ENCODE measurements around the gene RBM12. TPM values are rescaled to one million over a fixed set of nuclear protein-coding genes. Genes with fewer than 3 reads are reported as not detected.

The RBM12 gene
- total and polyA plus RNA-seq, 2 of the 8 experiments (the other 6 are each of a cell fraction or from before 2014, with no cell fraction given), result 187 to 214 TPM

DNA sequence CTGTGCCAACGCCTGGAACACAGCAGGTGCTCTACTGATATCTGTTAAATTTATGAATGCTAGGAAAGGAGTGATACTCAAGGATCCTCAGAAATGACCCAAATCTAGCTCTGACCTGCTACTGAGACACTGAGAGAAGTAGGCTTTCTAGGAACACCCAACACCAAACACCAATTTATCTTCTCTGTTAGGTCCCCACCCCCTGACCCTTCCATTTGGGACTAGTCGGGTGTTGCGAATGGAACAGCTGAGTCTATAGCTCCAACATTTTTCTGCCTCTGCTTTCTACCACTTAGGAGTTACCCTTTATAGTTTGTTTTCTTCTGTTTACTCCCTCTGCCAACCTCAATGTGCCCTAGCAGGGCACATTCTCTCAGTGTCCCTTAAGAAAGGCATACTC, 24.0 kb downstream of the RBM12 start:
- Histone ChIP-seq H2BK12ac (ENCODE audit: low read depth, low read length) (no peak overlapping the region), H3K36me3 (ENCODE audit: control insufficient read depth in 2 of 4, insufficient read depth in 4 of 4, low read length in 3 of 4) (no peaks in the 10 kb centered on the region; a peak in 1 of 8 replicates), H3K4ac (replicated peaks; ENCODE audit: insufficient read length, low read depth, low read length) (no peak overlapping the region), H2BK120ac (replicated peaks; ENCODE audit: low read depth, low read length) (no peak overlapping the region), H3K27ac (ENCODE audit: low read depth, low read length) (no peak overlapping the region), H3K56ac (replicated peaks; ENCODE audit: insufficient read length, low read depth, low read length) (no peak overlapping the region), H4K20me1 (replicated peaks in 1 of 2; ENCODE audit: control insufficient read depth in 1 of 2, insufficient read depth in 2 of 2, low read length in 2 of 2) (peaks cover 18 to 44% of the 10 kb centered on the region in 2 experiments), H4K91ac (replicated peaks; ENCODE audit: insufficient read length, low read length) (no peak overlapping the region), H3K23me2 (ENCODE audit: low read depth, low read length) (0 out of 2 replicates have a peak, but pooled peaks cover 2% of the 10 kb centered on the region), H3K4me1 (replicated peaks in 1 of 4; ENCODE audit: control insufficient read depth in 3 of 4, insufficient read depth in 4 of 4, low read length in 3 of 4) (peaks cover 0 to 9% (median 2%) of the 10 kb centered on the region in 4 experiments; a peak in 4 of 7 replicates), H3K27me3 (replicated peaks in 1 of 4; ENCODE audit: control insufficient read depth in 3 of 4, extremely low read depth in 1 of 4, insufficient read depth in 3 of 4, low read length in 3 of 4) (no peaks in the 10 kb centered on the region), H2AK5ac (ENCODE audit: low read depth, low read length) (no peak overlapping the region), H2BK20ac (ENCODE audit: low read length) (no peak overlapping the region), H4K8ac (ENCODE audit: extremely low read depth, insufficient read depth, low read length) (no peak overlapping the region), H3K14ac (ENCODE audit: insufficient read length) (no peak overlapping the region), H3K23ac (ENCODE audit: insufficient read length) (no peak overlapping the region), H3K18ac (ENCODE audit: extremely low read depth, low read length) (no peak overlapping the region), H3K79me2 (ENCODE audit: control insufficient read depth in 1 of 2, insufficient read depth in 2 of 2, low read length in 2 of 2) (peaks cover 2 to 97% of the 10 kb centered on the region in 2 experiments; a peak in 3 of 4 replicates), H2BK5ac (ENCODE audit: low read depth, low read length) (no peak overlapping the region), H2AFZ (ENCODE audit: low read length) (no peak overlapping the region), H3K4me2 (ENCODE audit: insufficient read depth in 1 of 2, low read depth in 2 of 2, low read length in 2 of 2) (no peak overlapping the region), H3K79me1 (ENCODE audit: low read depth, low read length) (peaks cover 30% of the 10 kb centered on the region), H3K9ac (replicated peaks in 1 of 4; ENCODE audit: extremely low read depth in 1 of 4, low read depth in 3 of 4, low read length in 3 of 4) (no peak overlapping the region), H3K4me3 (ENCODE audit: extremely low read depth in 1 of 4, insufficient read depth in 2 of 4, low read depth in 3 of 4, low read length in 4 of 4) (no peak overlapping the region), H2BK15ac (ENCODE audit: low read length) (no peak overlapping the region), H4K5ac (ENCODE audit: insufficient read length, low read depth, low read length) (no peak overlapping the region), H3K9me3 (ENCODE audit: insufficient read depth in 2 of 2, low read depth in 1 of 2, low read length in 1 of 2) (no peaks in the 10 kb centered on the region)
- DNase-seq (ENCODE audit: low read depth in 1 of 2, low spot score in 2 of 2) (no peak), FAIRE-seq (no peak)
- no peak for TF ChIP-seq TBP (IDR thresholded peaks at IDR 0.05; ENCODE audit: low read depth, low read length)
- no peak for TF ChIP-seq MAFK (IDR thresholded peaks at IDR 0.05; ENCODE audit: low read depth, low read length)
- TF ChIP-seq POU5F1 (IDR thresholded peaks at IDR 0.05; ENCODE audit: low read depth, low read length), result no peak
- TF ChIP-seq, protein P1, sequence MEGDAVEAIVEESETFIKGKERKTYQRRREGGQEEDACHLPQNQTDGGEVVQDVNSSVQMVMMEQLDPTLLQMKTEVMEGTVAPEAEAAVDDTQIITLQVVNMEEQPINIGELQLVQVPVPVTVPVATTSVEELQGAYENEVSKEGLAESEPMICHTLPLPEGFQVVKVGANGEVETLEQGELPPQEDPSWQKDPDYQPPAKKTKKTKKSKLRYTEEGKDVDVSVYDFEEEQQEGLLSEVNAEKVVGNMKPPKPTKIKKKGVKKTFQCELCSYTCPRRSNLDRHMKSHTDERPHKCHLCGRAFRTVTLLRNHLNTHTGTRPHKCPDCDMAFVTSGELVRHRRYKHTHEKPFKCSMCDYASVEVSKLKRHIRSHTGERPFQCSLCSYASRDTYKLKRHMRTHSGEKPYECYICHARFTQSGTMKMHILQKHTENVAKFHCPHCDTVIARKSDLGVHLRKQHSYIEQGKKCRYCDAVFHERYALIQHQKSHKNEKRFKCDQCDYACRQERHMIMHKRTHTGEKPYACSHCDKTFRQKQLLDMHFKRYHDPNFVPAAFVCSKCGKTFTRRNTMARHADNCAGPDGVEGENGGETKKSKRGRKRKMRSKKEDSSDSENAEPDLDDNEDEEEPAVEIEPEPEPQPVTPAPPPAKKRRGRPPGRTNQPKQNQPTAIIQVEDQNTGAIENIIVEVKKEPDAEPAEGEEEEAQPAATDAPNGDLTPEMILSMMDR (IDR thresholded peaks at IDR 0.05; ENCODE audit: control extremely low read depth in 1 of 3, insufficient read depth in 1 of 3, low read depth in 1 of 3, low read length in 3 of 3), result no peak
- no peak for TF ChIP-seq CBX5 (IDR thresholded peaks at IDR 0.05; ENCODE audit: low read depth, low read length)
- no peak for TF ChIP-seq SRF (IDR thresholded peaks at IDR 0.05; ENCODE audit: low read depth, low read length)
- TF ChIP-seq KDM1A (IDR thresholded peaks at IDR 0.05; ENCODE audit: borderline replicate concordance, low read length), result no peak
- no peak for TF ChIP-seq EZH2 (IDR thresholded peaks at IDR 0.05; ENCODE audit: low read depth, low read length, severe bottlenecking)
- 95% methylated on average over 3 of the region's 3 CpGs; no CpG with 5 or more reads in 1 of the 2 experiments for WGBS, 2 experiments (ENCODE audit: extremely low coverage in 1 of 2, insufficient coverage in 1 of 2, insufficient read length in 1 of 2, insufficient replicate concordance in 2 of 2, low coverage in 1 of 2, low lambda C conversion rate in 2 of 2, missing lambda C conversion rate in 1 of 2)
- ChIA-PET POLR2A (ENCODE audit: partially characterized antibody) (interaction anchor here (0.7 to 2.2 kb wide), 4 partner anchors 23 to 313 kb away, joined by 3 to 10 read pairs (median 4); partner anchors contain the start of genes CPNE1, RBM12 and SCAND1), CTCF (ENCODE audit: partially characterized antibody) (interaction anchor here (0.5 to 1.9 kb wide), 4 partner anchors 9 to 302 kb away, joined by 3 to 7 read pairs (median 3); no protein-coding TSS in a partner anchor)
